ENCODE data around the gene KLRC4. TPM values are rescaled to one million over a fixed set of nuclear protein-coding genes. Genes with fewer than 3 reads are reported as not detected.
A peak's percentile ranks its signal among the peaks of the same experiment; 100 is the strongest.
"Not testable (repeated sequence)": the region's sequence is repeated elsewhere in the genome, so short reads cannot be mapped to it uniquely, and the experiment has no call there.

The KLRC4 gene
- total RNA-seq, 1 experiment from 2014 or later, result not detected

DNA sequence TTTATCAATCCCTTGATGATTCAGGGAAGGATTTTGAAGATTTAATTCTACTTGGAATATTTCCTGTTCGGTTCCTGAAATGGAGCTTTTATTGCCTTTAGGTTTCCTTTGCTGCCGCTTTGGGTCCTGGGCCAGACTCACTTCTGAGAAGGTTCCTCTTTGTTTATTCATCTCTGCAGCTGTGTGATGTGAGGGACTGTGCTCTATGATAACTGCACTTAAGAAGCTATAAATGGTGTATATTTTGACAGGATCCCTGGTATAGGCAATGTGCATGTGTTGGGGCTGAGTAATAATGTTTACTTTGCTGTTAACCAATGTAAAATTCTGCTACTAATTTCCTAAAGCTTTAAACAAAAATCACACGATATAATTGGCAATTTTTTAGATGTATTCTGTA is 26.3 kb upstream of the KLRC4 start, which contains the start of gene KLRC2:
TSS of gene KLRC2 (minus strand) at position 195 of the 400 bp plus-strand sequence. CDS start at position 171, 24 bp downstream.
- H3K27me3 Mint-ChIP-seq (ENCODE audit: low read depth); POLR2A ChIA-PET; CTCF ChIA-PET; H3K36me3 Mint-ChIP-seq; H3K27ac Mint-ChIP-seq; DNase-seq (ENCODE audit: low spot score); H3K4me1 Mint-ChIP-seq; ATAC-seq; H3K4me3 Mint-ChIP-seq; H3K9me3 Mint-ChIP-seq: not testable (repeated sequence)

GRCh38 chr12:10430623-10431022 is 21.1 kb upstream of the KLRC4 start:
- ATAC-seq; H3K36me3 Mint-ChIP-seq; H3K4me1 Mint-ChIP-seq; H3K9me3 Mint-ChIP-seq; CTCF ChIA-PET; DNase-seq (ENCODE audit: low spot score); POLR2A ChIA-PET; H3K27ac Mint-ChIP-seq; H3K27me3 Mint-ChIP-seq (ENCODE audit: low read depth); H3K4me3 Mint-ChIP-seq: not testable (repeated sequence)

- CTCF ChIA-PET; H3K9me3 Mint-ChIP-seq; H3K36me3 Mint-ChIP-seq; ATAC-seq; DNase-seq (ENCODE audit: low spot score); H3K4me1 Mint-ChIP-seq; H3K27ac Mint-ChIP-seq; POLR2A ChIA-PET; H3K4me3 Mint-ChIP-seq; H3K27me3 Mint-ChIP-seq (ENCODE audit: low read depth): not testable (repeated sequence)
Observed at GRCh38 chr12:10425938-10426337, 16.4 kb upstream of the KLRC4 start.

- H3K27ac Mint-ChIP-seq; POLR2A ChIA-PET; H3K4me1 Mint-ChIP-seq; ATAC-seq; DNase-seq (ENCODE audit: low spot score); CTCF ChIA-PET; H3K27me3 Mint-ChIP-seq (ENCODE audit: low read depth); H3K9me3 Mint-ChIP-seq; H3K4me3 Mint-ChIP-seq; H3K36me3 Mint-ChIP-seq: not testable (repeated sequence)
Observed at GRCh38 chr12:10424260-10424899, 14.8 kb upstream of the KLRC4 start.

GRCh38 chr12:10422159-10422558 is 12.6 kb upstream of the KLRC4 start:
- CTCF ChIA-PET; POLR2A ChIA-PET; H3K27me3 Mint-ChIP-seq (ENCODE audit: low read depth); DNase-seq (ENCODE audit: low spot score); H3K36me3 Mint-ChIP-seq; H3K4me3 Mint-ChIP-seq; H3K9me3 Mint-ChIP-seq; H3K27ac Mint-ChIP-seq; H3K4me1 Mint-ChIP-seq: not testable (repeated sequence)
- ATAC-seq, result peak; percentile 57; the same call in 1 of the 2 replicates

GRCh38 chr12:10420334-10420733 is 10.8 kb upstream of the KLRC4 start, which contains the start of gene KLRC3:
Gene KLRC3 (minus strand): TSS chr12:10420595. CDS start chr12:10420550, 45 bp downstream.
- POLR2A ChIA-PET; H3K27me3 Mint-ChIP-seq (ENCODE audit: low read depth); H3K9me3 Mint-ChIP-seq; ATAC-seq; DNase-seq (ENCODE audit: low spot score); H3K36me3 Mint-ChIP-seq; H3K4me3 Mint-ChIP-seq; H3K4me1 Mint-ChIP-seq; H3K27ac Mint-ChIP-seq; CTCF ChIA-PET: not testable (repeated sequence)

DNA sequence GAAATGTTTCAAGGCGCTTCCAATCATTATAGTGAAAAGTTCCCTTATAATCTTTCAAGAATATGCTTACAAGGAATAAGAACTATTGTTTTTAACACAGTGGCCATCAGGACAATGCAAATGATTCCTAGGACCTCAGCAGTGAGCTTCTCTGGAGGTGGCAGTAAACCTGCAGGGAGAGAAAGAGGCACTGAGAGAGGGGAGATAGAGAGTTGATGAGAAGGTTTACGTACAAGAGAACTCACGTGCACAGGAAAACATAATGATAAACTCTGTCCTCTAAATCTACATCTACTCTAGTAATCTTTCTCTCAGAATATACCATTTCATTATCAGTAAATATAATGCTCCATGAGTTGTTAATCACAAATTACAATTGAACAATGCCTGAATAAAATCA is 715 bp downstream of the KLRC4 start:
- ChIA-PET POLR2A (no interaction called here), CTCF (no interaction called here)
- Mint-ChIP-seq H3K27me3 (ENCODE audit: low read depth) (no peaks in the 10 kb centered on the region; the same call in 1 of the 2 replicates), H3K9me3 (peaks cover 8% of the 10 kb centered on the region), H3K27ac (no peak overlapping the region), H3K4me1 (peaks cover 17% of the 10 kb centered on the region), H3K36me3 (0 out of 2 replicates have a peak, but pooled peaks cover 3% of the 10 kb centered on the region), H3K4me3 (no peak overlapping the region)
- DNase-seq (ENCODE audit: low spot score), result no peak
- peak; percentile 35; the same call in 1 of the 2 replicates for ATAC-seq
- TF ChIP-seq, protein P1, sequence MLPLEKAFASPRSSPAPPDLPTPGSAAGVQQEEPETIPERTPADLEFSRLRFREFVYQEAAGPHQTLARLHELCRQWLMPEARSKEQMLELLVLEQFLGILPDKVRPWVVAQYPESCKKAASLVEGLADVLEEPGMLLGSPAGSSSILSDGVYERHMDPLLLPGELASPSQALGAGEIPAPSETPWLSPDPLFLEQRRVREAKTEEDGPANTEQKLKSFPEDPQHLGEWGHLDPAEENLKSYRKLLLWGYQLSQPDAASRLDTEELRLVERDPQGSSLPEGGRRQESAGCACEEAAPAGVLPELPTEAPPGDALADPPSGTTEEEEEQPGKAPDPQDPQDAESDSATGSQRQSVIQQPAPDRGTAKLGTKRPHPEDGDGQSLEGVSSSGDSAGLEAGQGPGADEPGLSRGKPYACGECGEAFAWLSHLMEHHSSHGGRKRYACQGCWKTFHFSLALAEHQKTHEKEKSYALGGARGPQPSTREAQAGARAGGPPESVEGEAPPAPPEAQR (CRISPR knock-in tag; IDR thresholded peaks at IDR 0.05), result no peak
- TF ChIP-seq HMGA2 (CRISPR knock-in tag; IDR thresholded peaks at IDR 0.05) (no peak), MLX (CRISPR knock-in tag; IDR thresholded peaks at IDR 0.05) (no peak), SOX15 (CRISPR knock-in tag; IDR thresholded peaks at IDR 0.05) (no peak), PRDM15 (CRISPR knock-in tag; IDR thresholded peaks at IDR 0.05) (no peak)
- TF ChIP-seq, protein P2, sequence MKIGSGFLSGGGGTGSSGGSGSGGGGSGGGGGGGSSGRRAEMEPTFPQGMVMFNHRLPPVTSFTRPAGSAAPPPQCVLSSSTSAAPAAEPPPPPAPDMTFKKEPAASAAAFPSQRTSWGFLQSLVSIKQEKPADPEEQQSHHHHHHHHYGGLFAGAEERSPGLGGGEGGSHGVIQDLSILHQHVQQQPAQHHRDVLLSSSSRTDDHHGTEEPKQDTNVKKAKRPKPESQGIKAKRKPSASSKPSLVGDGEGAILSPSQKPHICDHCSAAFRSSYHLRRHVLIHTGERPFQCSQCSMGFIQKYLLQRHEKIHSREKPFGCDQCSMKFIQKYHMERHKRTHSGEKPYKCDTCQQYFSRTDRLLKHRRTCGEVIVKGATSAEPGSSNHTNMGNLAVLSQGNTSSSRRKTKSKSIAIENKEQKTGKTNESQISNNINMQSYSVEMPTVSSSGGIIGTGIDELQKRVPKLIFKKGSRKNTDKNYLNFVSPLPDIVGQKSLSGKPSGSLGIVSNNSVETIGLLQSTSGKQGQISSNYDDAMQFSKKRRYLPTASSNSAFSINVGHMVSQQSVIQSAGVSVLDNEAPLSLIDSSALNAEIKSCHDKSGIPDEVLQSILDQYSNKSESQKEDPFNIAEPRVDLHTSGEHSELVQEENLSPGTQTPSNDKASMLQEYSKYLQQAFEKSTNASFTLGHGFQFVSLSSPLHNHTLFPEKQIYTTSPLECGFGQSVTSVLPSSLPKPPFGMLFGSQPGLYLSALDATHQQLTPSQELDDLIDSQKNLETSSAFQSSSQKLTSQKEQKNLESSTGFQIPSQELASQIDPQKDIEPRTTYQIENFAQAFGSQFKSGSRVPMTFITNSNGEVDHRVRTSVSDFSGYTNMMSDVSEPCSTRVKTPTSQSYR (CRISPR knock-in tag; IDR thresholded peaks at IDR 0.05), result no peak

Data from WTC11 (cell line).